Skin of body (tissue), 2 donors: ENCODE measurements around the gene NFIA. TPM values are rescaled to one million over a fixed set of nuclear protein-coding genes. Genes with fewer than 3 reads are reported as not detected.
"Not testable (repeated sequence)": the region's sequence is repeated elsewhere in the genome, so short reads cannot be mapped to it uniquely, and the experiment has no call there.

ENCODE experiments used
- DNase-seq: peaks from one replicate; lab custom pipeline; 2025; lab: John Stamatoyannopoulos, UW
- total RNA-seq: library from RNA; depleted of rRNA; stranded (reverse); fragments of >200 nt; gene quantifications from one replicate; pipeline ENCODE4 v1.2.3, GENCODE V29; 2014

NFIA gene
- total RNA-seq, 1 donor from 2014 or later: 47.7 TPM

DNA sequence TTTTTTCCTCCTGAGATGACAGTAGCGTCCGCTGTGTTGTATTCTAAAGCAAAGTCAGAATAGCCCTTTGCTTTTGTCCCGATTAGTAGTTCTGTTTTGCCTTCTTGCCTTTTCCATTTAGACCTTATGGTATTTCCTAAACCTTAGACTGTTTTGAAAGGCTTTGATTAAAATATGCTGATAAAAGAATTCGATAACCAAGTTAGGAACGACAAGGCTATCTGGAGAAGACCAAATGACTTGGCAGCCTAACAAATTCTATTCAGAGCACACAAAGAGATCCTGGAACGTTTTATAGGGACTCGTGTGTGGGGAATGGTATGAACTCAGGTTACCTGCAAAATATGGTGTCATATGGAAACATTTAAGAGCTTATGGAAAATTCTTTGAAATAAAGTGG, 42.9 kb downstream of the NFIA start:
- no peak for DNase-seq

DNA sequence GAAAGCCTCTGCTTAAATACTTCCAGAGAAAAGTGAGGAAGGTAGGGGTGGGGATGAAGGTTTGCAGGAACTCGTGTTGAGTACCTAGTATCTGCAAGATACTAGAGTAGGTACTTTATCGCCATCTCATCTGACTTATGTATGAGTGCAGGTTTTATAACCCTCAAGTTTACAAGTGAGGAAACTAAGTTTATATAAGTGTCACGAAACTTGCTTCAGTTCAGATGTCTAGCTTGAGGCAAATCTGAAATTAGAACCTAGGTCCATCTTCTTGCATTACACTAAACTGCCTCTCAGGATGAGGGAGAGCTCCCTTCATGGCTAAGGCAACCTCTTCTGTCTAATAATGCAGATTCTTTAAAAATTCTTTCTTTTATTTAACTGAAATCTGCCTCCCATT, 43.5 kb downstream of the NFIA start:
- DNase-seq: no peak

- not testable (repeated sequence) for DNase-seq
Observed at GRCh38 chr1:61126843-61127242, 44.5 kb downstream of the NFIA start.

GRCh38 chr1:61130338-61131000, 48.1 kb downstream of the NFIA start:
- no peak for DNase-seq

DNA sequence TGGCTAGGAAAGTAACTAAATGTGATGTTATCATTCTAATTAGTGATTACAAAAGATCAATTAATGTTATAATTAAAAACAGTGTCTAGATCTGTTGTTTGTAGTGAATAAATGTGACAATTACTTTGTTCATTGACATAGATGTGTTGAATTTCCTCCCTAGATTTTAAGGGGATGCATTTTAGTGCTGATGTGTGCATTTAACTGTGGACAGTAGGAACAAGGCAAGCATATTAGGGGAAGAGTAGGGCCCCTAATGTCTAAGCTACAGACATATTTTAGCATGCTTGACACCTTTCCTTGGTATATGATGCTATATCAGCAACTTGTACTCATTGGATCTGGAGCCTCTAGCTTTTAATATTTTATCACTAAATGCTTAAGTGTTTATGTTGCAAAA, 48.9 kb downstream of the NFIA start:
- no peak for DNase-seq

DNA sequence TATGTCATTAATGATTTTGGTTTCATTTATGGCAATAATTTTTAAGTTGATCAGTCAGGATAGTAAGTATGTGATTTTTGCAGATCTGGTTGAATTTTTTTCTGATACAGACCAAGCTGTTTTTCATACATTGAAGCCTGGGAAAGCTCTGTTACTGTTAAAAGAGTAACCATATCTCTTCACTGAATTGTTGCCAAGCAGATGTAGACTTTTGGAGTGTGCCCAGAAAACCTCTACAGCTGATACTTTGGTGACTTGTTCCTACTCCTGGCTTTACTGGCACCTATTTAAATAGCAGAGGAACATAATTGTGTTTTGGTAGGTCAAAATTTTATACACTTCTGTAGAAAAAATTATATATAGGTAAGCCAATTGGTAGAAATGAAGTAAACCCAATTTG, 49.4 kb downstream of the NFIA start:
- DNase-seq: peak; percentile 48

GRCh38 chr1:61132176-61132638, 49.8 kb downstream of the NFIA start:
- DNase-seq: no peak

DNA sequence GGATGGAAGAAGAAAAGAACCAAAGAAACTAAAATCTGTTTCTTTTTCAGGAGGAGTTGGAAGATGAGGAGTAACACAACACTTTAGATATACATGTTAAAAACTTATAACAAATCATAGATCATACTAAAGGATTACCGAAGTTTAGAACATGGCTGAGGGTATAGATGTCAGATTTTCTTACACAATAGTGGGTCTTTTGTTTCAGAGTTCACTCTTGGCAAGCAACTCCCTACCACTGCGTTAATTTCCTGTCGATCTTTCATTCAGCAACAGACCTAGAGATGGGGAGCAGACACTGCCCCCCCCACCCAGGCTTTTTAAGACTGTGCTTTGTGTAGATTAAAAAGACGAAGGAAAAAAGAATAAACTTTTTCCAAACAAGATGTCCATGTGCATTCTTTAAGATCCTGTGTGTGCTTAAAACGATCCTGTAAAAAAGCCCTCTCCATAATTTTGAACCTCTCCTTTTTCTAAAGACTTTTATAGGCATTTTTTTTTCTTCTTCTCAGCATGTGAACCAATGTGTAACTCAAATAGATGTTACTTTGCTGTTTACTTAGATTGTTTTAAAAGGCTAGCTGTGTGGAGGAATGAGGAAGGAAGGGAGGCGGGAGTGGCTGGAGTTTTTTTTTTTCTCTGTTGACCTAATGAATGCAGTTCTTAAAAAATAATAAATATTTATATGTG, 50.4 kb downstream of the NFIA start:
- DNase-seq: peak; percentile 26

DNA sequence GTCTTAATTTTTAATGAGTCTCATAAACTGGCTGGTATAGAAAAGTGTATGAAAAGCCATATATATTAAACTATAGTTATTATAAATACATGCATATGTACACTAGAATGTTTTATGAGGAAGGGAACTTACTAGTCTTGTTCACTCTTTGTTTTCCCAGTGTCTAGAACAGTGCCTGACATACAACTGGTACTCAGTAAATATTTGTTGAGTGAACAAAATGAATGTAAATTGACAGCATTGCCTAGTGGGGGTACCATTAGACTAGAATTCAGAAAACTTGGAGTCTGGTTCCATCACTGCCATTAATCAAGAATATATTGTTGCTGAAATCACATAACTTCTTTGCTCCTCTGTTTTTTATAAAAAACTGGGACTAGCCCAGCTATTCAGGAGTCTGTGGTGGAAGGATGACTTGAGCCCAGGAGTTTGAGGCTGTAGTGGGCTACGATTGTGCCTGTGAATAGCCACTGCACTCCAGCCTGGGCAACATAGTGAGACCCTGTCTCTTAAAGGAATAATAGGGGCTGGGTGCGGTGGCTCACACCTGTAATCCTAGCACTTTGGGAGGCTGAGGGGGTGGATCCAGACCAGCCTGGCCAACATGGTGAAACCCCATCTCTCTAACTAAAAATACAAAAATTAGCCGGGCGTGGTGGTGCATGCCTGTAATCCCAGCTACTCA, 51.1 kb downstream of the NFIA start:
- no peak for DNase-seq

- no peak for DNase-seq
Observed at GRCh38 chr1:61135291-61135690, 52.9 kb downstream of the NFIA start.

- DNase-seq: no peak
Observed at GRCh38 chr1:61138305-61138704, 55.9 kb downstream of the NFIA start.

DNA sequence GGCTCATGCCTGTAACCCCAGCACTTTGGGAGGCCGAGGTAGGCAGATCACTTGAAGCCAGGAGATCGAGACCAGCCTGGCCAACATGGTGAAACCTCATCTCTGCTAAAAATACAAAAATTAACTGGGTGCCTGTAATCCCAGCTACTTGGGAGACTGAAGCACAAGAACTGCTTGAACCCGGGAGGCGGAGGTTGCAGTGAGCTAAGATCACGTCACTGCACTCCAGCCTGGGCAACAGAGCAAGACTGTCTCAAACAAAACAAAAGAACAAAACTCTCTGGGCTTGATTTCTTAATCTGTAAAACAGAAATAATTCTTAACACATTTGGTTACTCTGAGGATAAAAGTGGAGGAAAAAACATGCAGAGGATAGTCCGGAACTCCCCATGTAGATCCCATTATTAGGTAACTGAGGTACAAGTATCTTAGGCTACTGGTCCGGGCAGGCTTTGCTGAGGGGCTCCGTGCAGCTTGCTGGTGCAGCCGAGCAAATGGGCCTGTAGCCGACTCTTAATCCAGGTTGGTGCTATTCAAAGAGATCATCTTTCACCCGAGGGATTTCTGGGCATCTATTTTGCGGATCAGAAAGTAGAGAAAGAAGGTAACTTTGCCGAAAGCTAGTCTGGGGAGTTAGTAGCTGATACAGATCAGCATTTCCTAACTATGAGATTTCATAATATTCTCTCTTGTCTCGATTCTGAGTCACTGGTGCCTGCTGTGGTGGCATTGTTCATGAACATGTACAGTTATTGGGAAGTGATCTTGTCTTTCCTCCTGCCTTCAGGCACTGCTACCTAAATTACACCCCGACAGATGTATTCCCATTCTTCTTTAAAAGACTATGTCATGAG, 56.8 kb downstream of the NFIA start:
- no peak for DNase-seq

- DNase-seq: no peak
Observed at GRCh38 chr1:61139775-61140549, 57.6 kb downstream of the NFIA start.

DNA sequence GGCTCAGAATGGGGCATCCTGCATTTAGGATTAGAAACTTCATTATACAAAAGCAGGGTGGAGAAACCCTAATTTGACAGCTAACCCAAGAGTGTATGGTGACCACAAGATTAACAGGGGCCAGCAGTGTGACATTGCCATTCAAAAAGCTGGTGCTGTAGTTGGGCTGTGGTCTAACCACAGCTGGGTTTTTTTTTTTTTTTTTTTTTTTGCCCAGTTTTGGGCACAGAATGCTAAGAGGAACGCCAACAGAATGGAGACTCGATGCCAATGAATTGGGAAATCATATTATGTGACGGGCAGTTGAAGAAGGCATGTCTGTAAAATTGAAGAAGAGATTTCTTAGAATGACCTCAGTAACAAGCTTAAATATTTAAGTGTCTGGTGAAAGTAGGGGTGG, 58.4 kb downstream of the NFIA start:
- DNase-seq: no peak

GRCh38 chr1:61141288-61142042, 59.1 kb downstream of the NFIA start:
- DNase-seq: no peak

- no peak for DNase-seq
Observed at GRCh38 chr1:61142043-61142440, 59.7 kb downstream of the NFIA start.

- no peak for DNase-seq
Observed at GRCh38 chr1:61142726-61143500, 60.6 kb downstream of the NFIA start.

- no peak for DNase-seq
Observed at GRCh38 chr1:61143821-61144424, 61.6 kb downstream of the NFIA start.
